Spleen (tissue), 7 donors: ENCODE measurements around the gene MBNL2.

ENCODE experiments used
- CTCF ChIP-seq, 11 experiments: fragments of 200-600 bp in 7 of 11; fragments of 450-650 bp in 4 of 11; sonication (generic) in 4 of 11; IDR thresholded peaks in 8 of 11; conservative IDR thresholded peaks in 3 of 11; 1 replicate in 7 of 11; 2 replicates in 4 of 11; pipeline versions ENCODE4 v1.4.0 to v1.8.0; 2016 to 2021; ENCODE audit warnings: antibody characterized with exemption in 11 of 11, inconsistent platforms in 4 of 11, mild to moderate bottlenecking in 1 of 11
- POLR2A ChIP-seq, 3 donors: fragments of 450-650 bp; IDR thresholded peaks; one replicate each; pipeline ENCODE4 v1.5.1; 2017; ENCODE audit warnings: antibody characterized with exemption in 3 of 3, mild to moderate bottlenecking in 1 of 3
- POLR2AphosphoS5 ChIP-seq, 3 donors: sonication (generic); formaldehyde crosslinking; IDR thresholded peaks; one replicate each; pipeline ENCODE4 v1.5.1; 2017; ENCODE audit warnings: antibody characterized with exemption in 3 of 3
- donor health status: DM: no; HTN: no; CAD: no; lungs with moderate emphysema.
- donor health status: DM: no; HTN: no; CAD: no.
- donor health status: DM: no; HTN: no; CAD: no.

GRCh38 chr13:97329331-97329730 lies 107.2 kb downstream of the MBNL2 start:
- TF ChIP-seq CTCF (IDR thresholded peaks at IDR 0.05 in 8 of 11, conservative IDR thresholded peaks at IDR 0.05 in 3 of 11): no peak
- TF ChIP-seq POLR2A (IDR thresholded peaks at IDR 0.05): no peak
- TF ChIP-seq POLR2AphosphoS5 (IDR thresholded peaks at IDR 0.05): no peak
